ENCODE measurements around the gene LPP. TPM values are rescaled to one million over a fixed set of nuclear protein-coding genes. Genes with fewer than 3 reads are reported as not detected.
A peak's percentile ranks its signal among the peaks of the same experiment; 100 is the strongest.

LPP gene
- total RNA-seq, 2 donors from 2014 or later = 170 to 246 TPM

GRCh38 chr3:188176476-188176875, 22.5 kb downstream of the LPP start:
- intact Hi-C loops (cut with DNase I) = no loop called here
- H3K4me1 ChIP-seq = peaks cover 30% of the 10 kb centered on the region
- H3K36me3 ChIP-seq = no peaks in the 10 kb centered on the region
- no peak overlapping the region for H3K9ac ChIP-seq (ENCODE audit: low read depth in 2 of 2, low read length in 2 of 2)
- H3K27ac ChIP-seq = no peak overlapping the region
- TF ChIP-seq CTCF (IDR thresholded peaks at IDR 0.05) = no peak
- H3K4me3 ChIP-seq = no peak overlapping the region
- H3K9me3 ChIP-seq = no peaks in the 10 kb centered on the region
- no peak for DNase-seq
- no peaks in the 10 kb centered on the region for H3K27me3 ChIP-seq

- intact Hi-C loops (cut with DNase I) = no loop called here
- no peak overlapping the region for H3K27ac ChIP-seq
- H3K27me3 ChIP-seq = no peaks in the 10 kb centered on the region
- no peak for TF ChIP-seq CTCF (IDR thresholded peaks at IDR 0.05)
- no peak overlapping the region for H3K4me3 ChIP-seq
- no peaks in the 10 kb centered on the region for H3K36me3 ChIP-seq
- no peaks in the 10 kb centered on the region for H3K9me3 ChIP-seq
- H3K4me1 ChIP-seq = peaks cover 30% of the 10 kb centered on the region
- H3K9ac ChIP-seq (ENCODE audit: low read depth in 2 of 2, low read length in 2 of 2) = no peak overlapping the region
- no peak for DNase-seq
Observed at GRCh38 chr3:188176884-188177283, 22.9 kb downstream of the LPP start.

GRCh38 chr3:188177721-188178120, 23.8 kb downstream of the LPP start:
- Histone ChIP-seq H3K36me3 (no peaks in the 10 kb centered on the region), H3K4me3 (no peak overlapping the region), H3K9ac (ENCODE audit: low read depth in 2 of 2, low read length in 2 of 2) (no peak overlapping the region), H3K27me3 (no peaks in the 10 kb centered on the region), H3K27ac (peak overlapping the region; percentile 38), H3K4me1 (peaks cover 30% of the 10 kb centered on the region), H3K9me3 (no peaks in the 10 kb centered on the region)
- intact Hi-C loops (cut with DNase I) = no loop called here
- no peak for DNase-seq
- TF ChIP-seq CTCF (IDR thresholded peaks at IDR 0.05) = no peak

- no peaks in the 10 kb centered on the region for H3K27me3 ChIP-seq
- H3K4me3 ChIP-seq = no peak overlapping the region
- H3K9ac ChIP-seq (ENCODE audit: low read depth in 2 of 2, low read length in 2 of 2) = peak overlapping the region in 1 of 2 donors; percentile 42
- intact Hi-C loops (cut with DNase I) = no loop called here
- H3K27ac ChIP-seq = peak overlapping the region; percentile 38
- peaks cover 30% of the 10 kb centered on the region for H3K4me1 ChIP-seq
- no peak for DNase-seq
- no peaks in the 10 kb centered on the region for H3K9me3 ChIP-seq
- H3K36me3 ChIP-seq = no peaks in the 10 kb centered on the region
- no peak for TF ChIP-seq CTCF (IDR thresholded peaks at IDR 0.05)
Observed at GRCh38 chr3:188178293-188178936, 24.5 kb downstream of the LPP start.

- H3K4me1 ChIP-seq = peaks cover 28% of the 10 kb centered on the region
- H3K27me3 ChIP-seq = no peaks in the 10 kb centered on the region
- peak overlapping the region; percentile 38 for H3K27ac ChIP-seq
- peak overlapping the region in 1 of 2 donors; percentile 42 for H3K9ac ChIP-seq (ENCODE audit: low read depth in 2 of 2, low read length in 2 of 2)
- no peak for TF ChIP-seq CTCF (IDR thresholded peaks at IDR 0.05)
- DNase-seq = no peak
- H3K9me3 ChIP-seq = no peaks in the 10 kb centered on the region
- no peak overlapping the region for H3K4me3 ChIP-seq
- intact Hi-C loops (cut with DNase I) = no loop called here
- H3K36me3 ChIP-seq = no peaks in the 10 kb centered on the region
Observed at GRCh38 chr3:188179006-188179966, 25.3 kb downstream of the LPP start.

Data from colonic mucosa (tissue), 4 donors.